Muscle of arm (tissue), 12 donors: Measurements from ENCODE around the gene DGCR6L. TPM values are rescaled to one million over a fixed set of nuclear protein-coding genes. Genes with fewer than 3 reads are reported as not detected.
"Not testable (repeated sequence)": the region's sequence is repeated elsewhere in the genome, so short reads cannot be mapped to it uniquely, and the experiment has no call there.

Experiments used
- DNase-seq: peaks from one replicate; pipeline ENCODE4 v3.0.0-alpha.2; 2013
- polyA plus RNA-seq, 12 donors: library from polyadenylated mRNA; unstranded; fragments of 120-200 nt; gene quantifications; one replicate each; pipeline ENCODE4 v1.2.1, GENCODE V29; 2013; ENCODE audit not compliant: insufficient read length in 12 of 12

Gene DGCR6L
- polyA plus RNA-seq, 12 donors, result 40.2 to 98.3 (median 46.6) TPM; not detected in 1

DNA sequence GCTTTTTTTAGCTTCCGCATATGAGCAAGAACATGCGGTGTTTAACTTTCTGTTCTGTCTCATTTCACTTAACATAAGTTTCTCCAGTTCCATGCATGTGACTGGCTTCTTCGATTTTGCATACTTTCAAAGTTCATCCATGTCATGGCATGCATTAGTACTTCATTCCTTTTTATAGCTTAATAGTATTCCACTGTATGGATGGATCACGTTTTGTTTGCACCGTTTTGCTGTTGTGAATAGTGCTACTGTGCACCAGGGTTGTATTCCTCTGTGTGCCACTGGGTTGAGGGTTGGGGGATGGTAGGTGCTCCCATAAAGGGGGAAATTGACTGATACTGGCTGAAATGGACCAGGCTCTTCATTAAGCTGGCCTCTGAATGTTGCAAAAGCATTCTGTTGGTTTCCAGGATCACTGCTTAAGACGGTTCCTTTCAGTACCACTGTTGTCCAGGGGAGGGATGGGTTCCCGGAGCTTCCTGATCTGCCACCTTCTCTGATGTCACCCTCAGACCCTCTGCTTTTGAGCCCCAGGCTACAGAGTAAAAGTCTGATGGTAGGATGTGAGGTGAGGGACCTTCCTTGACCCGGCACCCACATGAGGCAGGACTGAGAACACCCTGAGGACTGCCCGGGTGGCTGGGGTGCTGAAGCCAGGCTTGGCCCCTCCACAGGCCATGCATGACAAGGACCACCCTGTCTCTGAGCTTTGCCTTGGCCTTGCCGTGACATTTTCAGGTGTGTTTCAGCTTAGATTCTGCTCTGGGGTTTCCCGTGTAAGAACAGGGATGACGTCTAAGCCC lies 24.4 kb downstream of the DGCR6L start:
- no peak for DNase-seq

DNA sequence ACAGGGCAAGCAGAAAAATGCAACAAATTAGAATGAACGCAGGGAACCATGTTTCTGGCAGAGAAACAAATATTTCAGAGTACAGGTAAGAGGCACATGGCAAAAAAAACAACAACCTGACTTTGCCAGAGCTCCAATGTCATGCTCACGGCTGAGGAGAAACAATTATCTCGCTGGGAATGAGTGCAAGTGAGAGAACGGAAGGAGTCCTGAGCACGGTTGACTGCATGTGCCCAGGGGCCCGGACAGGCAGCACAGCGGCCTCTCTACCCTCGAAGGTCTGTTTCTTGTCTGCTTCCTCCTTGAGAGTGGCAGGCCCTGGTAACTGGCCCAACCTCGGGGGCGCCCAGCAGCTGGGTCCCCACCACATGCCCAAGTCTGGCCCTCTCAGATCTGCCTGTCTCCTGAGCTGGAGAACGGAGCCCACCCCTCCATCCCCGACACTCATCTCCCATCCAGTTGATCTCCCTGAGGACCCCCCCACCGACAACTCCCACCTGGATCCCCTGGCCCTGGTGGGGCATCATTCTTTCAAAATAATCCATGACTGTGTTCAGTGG lies 27.1 kb downstream of the DGCR6L start:
- DNase-seq, result no peak

DNA sequence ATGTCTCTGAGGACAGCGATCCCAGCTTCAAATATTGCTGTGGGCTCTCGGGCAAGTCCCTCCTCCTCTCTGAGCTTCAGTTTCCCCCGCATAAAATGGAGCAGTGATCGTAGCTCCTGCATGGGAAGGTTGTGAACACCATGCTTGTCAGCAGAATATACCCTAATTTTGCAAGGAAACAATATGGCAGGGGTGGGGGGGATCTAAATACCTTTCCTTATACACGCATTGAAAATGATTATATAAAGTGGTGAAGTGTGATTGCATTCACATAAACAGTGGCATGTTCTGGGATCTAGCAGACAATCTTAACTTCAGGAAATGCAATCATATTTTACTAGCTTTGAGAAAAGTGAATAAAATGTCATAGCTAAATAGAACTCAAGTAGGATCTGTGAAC lies 27.8 kb downstream of the DGCR6L start:
- no peak for DNase-seq

- DNase-seq, result no peak
Observed at GRCh38 chr22:20291604-20292063, 28.2 kb downstream of the DGCR6L start.

GRCh38 chr22:20291249-20291586 lies 28.6 kb downstream of the DGCR6L start:
- DNase-seq, result no peak

DNA sequence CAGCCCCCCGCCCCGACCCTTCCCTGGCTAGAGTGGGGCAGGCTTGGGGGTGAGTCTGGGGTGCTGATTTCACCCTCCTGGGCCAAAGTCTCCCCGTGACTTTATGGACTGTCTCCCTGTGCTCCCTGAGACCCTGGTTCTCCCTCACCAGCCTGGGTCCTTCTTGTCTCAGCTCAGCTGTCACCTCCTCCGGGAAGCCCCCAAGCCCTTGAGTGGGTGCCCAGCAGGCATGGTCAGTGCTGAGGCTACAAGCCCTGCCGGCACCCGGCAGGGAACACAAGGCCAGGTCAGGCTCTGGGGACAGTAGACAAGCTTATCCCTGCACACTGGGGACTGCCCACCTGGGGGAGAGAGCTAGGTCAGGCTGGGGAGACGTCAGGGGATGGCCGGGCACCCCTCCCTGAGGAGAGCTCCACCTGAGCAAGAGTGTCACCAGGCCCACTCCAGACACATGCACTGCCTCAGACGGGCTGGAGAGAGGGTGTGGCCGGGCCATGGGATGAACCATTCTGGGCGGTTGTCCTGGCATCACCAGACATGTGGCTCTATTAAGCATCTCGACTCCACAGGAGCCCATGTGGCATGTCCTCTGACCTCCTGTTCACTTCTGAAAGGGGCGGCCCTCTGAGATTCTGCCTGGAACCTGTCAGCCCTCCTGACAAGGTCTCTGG lies 29.1 kb downstream of the DGCR6L start:
- DNase-seq, result no peak

DNA sequence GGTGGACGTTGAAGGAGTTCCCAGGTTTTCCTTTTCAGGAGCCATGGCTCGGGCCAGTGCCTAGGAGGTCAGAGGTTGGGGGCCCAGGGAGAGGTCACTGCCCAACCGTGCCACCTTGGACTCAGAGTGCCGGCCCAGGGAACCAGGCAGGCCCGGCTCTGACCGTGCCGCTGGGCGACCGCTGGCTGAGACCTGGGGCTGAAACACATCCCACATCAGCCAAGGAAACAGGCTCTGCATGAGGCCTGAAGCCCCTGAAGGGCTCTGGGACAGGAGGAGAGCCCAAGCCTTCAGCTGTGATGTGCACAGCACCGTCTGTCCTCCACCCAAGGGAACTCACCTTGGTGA lies 29.8 kb downstream of the DGCR6L start:
- DNase-seq, result no peak

- DNase-seq, result not testable (repeated sequence)
Observed at GRCh38 chr22:20289182-20290044, 30.4 kb downstream of the DGCR6L start.

- DNase-seq, result not testable (repeated sequence)
Observed at GRCh38 chr22:20286784-20287423, 33.0 kb downstream of the DGCR6L start.

DNA sequence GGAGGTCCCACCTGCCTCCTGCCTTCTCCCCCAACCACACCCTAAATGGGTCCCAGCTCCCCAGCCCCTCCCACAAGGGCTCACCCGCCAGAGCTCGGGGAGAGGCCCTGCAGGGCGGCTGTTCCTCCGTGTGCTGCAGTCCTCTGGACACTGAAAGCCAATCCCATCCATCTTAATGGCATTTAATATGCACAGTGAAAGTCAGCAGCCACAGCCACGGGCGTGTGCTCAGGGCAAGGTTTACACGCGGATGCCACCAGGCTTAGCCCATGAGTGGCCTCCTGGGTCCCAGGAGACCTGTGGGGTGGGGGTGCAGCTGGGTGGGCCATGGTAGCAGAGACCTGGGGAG lies 33.6 kb downstream of the DGCR6L start:
- DNase-seq, result not testable (repeated sequence)

GRCh38 chr22:20285473-20286311 lies 34.2 kb downstream of the DGCR6L start:
- peak; percentile 65 for DNase-seq

DNA sequence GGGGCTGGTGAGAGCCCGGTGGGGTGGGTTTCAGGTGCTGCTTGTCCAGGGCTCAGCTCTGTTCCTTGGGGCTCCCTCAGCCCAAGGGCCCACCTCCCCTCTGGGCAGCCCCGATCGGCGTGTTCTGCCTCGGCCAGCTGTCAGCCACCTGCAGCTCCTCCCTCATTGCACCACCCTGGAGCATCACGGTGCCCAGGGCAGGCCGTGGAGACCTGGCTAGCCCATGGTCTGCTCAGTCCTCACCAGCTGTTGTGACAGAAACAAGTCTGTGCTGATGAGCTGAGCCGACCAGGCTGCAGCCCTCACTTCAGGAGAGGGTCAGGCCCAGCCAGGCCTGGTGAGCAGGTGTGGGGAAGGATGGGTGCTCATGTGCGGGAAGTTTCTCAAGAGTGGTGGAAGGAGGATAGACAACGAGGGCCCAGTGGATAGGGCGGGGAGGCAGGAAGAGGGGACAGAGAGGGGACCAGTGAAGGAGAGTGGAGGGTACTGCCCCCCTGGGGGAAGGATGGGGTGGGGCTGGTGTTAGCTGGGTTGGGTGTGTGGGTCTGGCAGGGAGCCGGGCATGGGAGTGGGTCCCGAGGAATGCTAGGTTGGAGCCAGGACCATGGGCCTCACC lies 35.3 kb downstream of the DGCR6L start:
- no peak for DNase-seq

- no peak for DNase-seq
Observed at GRCh38 chr22:20283674-20284066, 36.2 kb downstream of the DGCR6L start.

- no peak for DNase-seq
Observed at GRCh38 chr22:20282901-20283673, 36.8 kb downstream of the DGCR6L start.

DNA sequence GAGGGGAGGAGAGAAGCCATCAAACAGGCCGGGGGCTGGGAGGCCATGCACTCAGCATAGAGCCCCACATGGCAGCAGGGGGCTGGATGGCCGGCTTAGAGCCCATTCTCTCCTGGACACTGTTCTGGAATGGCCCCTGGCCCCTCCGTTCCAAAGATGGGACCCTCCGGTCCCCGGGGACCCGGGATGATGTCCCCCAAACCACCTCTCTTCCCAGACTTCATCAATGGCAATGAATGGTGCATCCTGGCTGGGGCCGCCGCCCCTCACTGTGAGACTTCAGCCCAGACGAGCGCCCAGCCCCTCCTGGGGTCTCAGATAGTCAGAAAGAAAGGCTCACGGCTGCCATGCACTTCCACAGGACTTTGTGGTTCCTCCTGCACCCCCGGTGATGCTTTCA lies 38.0 kb downstream of the DGCR6L start:
- no peak for DNase-seq

DNA sequence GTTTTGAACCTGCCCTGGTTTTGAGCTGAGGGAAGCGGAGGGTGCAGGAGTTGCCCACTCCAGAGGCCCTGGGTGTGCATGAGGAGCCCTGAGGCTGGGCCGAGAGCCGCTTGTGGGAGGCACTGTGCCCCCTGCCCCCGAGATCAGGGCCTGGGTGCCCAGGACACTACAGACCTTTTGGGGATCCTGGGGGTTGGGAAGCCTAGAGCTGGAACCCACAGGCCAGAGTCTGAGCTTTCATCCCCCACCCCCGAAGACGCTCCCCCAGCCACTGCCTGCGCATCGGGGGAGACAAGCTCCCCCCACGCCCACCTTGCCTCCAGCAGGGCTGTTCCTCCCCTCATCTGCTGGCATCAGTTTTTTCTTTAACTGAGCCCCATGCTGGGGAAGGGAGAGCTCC lies 38.4 kb downstream of the DGCR6L start:
- not testable (repeated sequence) for DNase-seq

GRCh38 chr22:20280866-20281265 lies 39.0 kb downstream of the DGCR6L start:
- no peak for DNase-seq

DNA sequence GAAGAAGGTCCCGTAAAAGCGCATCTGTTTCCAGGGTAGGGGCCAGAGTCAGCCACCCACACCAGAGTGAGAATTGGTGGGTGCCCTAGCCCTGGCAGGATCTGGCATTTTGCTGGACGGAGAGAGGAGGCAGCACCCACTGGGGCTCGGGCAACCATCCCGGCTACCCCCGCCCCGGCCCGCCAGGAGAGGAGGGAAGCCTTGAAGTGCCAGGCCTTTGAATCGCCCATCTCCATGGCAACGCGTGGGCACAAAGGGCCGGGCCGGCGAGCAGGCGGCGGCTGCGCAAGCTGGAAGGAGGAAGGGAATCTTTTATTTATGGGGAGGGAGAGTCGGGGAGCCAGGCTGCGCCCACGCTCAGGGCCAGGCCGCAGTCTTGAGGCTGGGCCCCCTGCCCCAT lies 39.7 kb downstream of the DGCR6L start:
- not testable (repeated sequence) for DNase-seq

DNA sequence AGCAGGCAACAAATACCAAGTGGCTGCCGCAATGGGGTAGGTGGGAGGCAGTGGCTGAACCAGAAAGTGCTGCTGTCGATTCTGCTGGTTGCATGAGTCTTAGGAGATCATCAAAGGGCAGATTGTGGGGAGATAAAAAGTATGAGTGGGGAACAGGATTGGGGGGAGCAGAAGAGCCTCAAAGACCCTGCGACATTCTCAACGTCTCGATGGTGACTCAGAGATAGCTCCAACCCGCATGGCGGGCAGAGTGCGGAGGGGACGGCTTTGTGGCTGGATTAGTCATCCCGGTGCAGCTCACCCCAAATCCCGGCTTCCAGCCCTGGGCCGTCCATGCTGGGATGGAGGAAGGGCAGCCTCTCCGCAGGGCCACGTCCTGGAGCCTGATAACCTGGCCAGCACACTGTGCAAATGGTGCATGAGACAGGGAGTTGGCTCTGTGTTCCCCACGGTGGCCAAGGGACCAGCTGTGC lies 40.2 kb downstream of the DGCR6L start:
- no peak for DNase-seq
